HG03565 (cell line): ENCODE measurements around the gene ARL5C.
"Not testable (repeated sequence)": the region's sequence is repeated elsewhere in the genome, so short reads cannot be mapped to it uniquely, and the experiment has no call there.

Experiments used
- ATAC-seq: cut with Tn5 transposase; IDR thresholded peaks from one replicate; pipeline ENCODE4 v1.9.1; 2021; ENCODE audit warnings: mild to moderate bottlenecking, moderate library complexity; ENCODE audit not compliant: unreplicated experiment

Gene ARL5C

DNA sequence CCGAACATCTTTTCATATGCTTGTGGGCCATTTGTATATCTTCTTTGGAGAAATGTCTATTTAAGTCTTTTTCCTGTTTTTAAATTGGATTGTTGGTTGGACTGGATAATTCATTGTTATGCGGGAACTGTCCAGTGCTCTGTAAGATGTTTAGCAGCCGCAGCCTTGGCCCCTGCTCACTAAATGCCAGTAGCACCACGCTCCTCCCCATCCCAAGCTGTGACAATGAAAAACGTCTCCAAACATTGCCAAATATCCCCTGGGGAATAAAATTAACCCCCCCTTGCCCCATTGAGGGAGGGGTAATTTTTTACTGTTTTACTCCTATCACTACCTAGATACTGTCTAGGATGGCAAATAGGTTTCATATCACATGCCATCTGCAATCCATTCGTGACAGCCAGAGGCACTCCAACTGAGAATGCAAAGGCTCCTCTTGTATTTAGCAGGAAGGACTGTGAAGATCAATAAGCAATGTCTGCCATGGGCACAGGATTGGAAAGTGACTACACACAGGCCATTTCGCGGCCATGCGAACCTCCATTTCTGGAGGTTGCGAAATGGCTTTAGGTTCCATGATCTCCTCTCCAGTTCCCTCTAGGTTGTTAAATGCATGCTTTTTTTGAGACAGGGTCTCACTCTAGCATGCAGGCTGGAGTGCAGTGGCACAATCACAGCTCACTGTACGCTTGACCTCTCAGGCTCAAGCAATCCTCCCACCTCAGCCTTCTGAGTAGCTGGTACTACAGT, 23.9 kb downstream of the ARL5C start:
- ATAC-seq = no peak

DNA sequence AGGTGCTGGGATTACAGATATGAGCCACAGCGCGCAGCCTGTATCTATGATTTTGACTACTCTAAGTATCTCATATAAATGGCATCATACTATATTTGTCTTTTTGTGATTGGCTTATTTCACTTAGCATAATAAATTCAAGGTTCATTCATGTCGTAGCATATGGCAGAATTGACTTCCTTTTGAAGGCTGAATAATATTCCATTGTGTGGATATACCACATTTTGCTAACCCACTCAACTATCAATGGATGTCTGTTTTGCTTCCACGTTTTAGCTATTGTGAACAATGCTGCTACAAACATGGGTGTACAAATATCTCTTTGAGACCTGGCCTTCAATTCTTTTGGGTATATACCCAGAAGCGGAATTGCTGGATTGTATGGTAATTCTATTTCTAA, 24.7 kb downstream of the ARL5C start:
- no peak for ATAC-seq

- no peak for ATAC-seq
Measured at GRCh38 chr17:39139561-39139960, 26.4 kb downstream of the ARL5C start.

DNA sequence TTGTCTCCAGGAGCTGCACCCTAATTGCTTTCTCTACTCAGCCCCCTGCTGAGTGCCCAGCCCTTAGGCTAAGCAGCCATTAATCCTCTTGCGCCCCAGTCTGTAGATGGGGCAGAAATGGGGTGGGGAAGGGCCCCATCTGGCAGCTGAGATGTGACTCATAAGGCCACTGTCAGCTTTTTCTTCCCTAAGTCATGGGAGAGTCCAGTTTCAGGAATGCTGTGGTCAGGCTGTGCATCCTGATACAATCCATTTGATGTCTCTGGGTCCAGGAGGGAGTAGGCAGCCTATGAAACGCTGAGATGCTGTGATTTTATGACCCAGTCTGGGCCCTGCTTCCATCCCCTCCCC, 26.8 kb downstream of the ARL5C start:
- ATAC-seq = no peak

- no peak for ATAC-seq
Measured at GRCh38 chr17:39138431-39139160, 27.4 kb downstream of the ARL5C start.

DNA sequence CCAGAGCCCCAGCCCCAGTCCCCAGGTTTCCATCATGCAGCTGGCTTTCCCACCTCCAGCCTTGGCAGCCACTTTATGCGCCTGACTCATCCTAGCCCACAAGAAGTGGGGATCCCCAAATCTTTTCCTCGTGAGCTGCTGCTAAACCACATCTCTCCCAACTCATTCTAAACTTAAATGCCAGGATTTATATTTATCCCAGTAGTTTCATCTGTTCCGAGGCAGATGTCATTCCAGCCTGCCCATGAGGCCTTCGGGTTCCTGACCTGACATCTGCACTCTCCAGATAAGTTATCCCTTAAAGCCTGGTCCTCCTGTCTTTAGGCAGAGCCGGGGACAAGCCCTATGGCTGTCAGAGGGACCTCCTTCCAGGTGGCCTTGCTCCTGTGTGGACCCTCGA, 31.1 kb downstream of the ARL5C start:
- ATAC-seq = no peak

DNA sequence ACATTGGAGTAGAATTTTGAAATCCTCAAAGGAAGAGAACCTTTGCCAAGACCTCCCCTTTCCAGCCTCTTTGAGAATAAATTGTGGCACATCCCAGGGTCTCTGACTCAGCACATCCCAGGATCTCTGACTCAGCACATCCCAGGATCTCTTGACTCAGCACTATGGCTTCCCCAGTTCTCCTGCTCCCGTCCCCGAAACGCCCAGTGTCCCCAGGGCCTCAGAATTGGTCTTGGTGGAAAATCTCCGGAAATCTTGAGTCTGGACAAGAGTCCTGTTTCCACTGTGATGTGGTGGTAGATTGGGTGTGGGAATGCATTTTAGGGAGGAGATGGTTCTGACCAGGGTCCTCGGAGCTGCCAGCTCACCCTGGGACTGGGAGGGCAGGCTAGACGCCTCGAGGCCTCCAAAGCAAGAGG, 33.8 kb downstream of the ARL5C start:
- no peak for ATAC-seq

DNA sequence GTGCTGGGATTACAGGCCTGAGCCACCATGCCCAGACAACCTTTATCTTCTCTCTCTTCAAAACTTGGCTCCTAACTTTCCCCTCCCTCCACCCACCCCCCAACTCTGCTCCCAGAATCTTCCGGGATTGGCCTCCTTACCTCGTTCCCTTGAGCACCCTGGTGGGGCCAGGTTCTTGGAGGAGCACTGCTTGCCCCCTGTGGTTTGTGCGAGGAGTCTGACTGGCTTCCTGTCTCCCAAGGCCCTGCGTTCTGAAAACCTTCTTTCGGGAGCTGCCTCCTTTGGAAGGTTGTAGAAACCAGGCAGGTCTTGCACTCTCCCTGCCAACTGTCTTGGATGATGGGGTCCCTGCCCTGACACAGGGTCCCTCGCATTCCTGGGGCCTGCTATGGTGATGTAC, 34.3 kb downstream of the ARL5C start:
- ATAC-seq = no peak

DNA sequence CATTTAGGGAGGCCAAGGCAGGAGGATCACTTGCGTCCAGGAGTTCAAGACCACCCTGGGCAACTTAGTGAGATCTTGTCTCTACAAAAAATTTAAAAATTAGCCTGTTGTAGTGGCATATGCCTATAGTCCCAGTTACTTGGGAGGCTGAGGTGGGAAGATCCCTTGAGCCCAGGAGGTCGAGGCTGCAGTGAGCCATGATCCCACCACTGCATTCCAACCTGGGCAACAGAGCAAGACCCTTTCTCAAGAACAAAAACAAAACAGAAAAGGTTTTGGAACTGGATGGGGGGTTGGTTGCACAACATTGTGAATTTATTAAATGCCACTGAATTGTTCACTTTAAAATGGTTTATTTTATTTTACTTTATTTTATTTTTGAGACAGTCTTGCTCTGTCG, 35.8 kb downstream of the ARL5C start:
- ATAC-seq = no peak

GRCh38 chr17:39129544-39129943, 36.4 kb downstream of the ARL5C start:
- ATAC-seq = not testable (repeated sequence)

- no peak for ATAC-seq
Measured at GRCh38 chr17:39126436-39126835, 39.5 kb downstream of the ARL5C start.

- ATAC-seq = no peak
Measured at GRCh38 chr17:39125143-39125875, 40.7 kb downstream of the ARL5C start.

DNA sequence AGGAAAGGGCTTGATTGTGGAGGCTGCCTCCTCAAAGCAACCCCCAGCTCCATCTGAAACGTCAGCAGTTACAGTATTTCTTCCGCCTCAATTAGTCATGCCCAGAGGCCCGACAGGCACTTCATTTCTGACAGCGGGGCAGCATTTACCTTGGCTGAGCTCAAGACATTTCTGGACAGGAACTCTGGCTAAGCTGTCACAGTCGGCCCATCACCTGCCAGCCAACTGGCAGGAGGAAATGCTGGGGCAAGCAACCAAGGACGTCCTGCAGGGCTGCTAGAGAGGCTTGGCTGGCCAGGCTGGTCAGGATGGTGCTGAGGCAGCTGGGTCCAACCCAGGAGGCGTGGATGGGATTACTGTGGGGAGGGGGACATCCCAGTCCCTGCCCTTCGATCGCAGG, 42.3 kb downstream of the ARL5C start:
- no peak for ATAC-seq

- no peak for ATAC-seq
Measured at GRCh38 chr17:39122991-39123390, 43.0 kb downstream of the ARL5C start.

DNA sequence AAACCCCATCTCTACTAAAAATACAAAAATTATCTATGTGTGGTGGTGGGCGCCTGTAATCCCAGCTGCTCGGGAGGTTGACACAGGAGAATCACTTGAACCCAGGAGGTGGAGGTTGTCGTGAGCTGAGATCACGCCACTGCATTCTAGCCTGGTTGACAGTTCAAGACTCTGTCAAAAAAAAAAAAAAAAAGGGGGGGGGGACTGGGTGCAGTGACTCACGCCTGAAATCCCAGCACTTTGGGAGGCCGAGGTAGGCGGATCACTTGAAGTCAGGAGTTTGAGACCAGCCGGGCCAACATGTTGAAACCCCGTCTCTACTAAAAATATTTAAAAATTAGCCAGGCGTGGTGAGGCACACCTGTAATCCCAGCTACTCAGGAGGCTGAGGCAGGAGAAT, 44.0 kb downstream of the ARL5C start:
- not testable (repeated sequence) for ATAC-seq

- peak; percentile 77 for ATAC-seq
Measured at GRCh38 chr17:39118674-39119419, 47.1 kb downstream of the ARL5C start.

- ATAC-seq = no peak
Measured at GRCh38 chr17:39116224-39116623, 49.7 kb downstream of the ARL5C start.

GRCh38 chr17:39115135-39115534, 50.8 kb downstream of the ARL5C start:
- ATAC-seq = no peak

GRCh38 chr17:39114723-39115122, 51.2 kb downstream of the ARL5C start:
- ATAC-seq = no peak

DNA sequence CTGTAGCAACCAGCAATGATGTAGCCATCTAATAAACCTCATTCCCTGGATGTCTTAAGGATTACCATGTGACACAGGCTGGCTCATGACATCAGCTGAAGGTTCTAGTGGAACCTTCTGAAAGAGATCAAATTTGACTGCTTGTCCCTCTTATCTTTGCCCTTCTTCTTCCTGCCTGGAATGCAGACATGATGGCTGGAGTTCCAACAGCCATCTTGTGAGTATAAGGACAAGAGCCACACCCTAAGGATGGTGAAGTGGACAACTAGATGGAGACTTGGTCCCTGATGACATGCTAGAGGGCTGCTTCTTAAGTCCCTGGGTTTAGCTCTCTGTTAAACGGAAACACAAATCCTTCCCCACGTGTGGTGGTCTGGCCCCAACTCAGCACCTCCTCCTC, 52.1 kb downstream of the ARL5C start:
- no peak for ATAC-seq

- no peak for ATAC-seq
Measured at GRCh38 chr17:39110435-39111136, 55.4 kb downstream of the ARL5C start.
